Measurements from ENCODE around the gene PLCH2. TPM values are rescaled to one million over a fixed set of nuclear protein-coding genes. Genes with fewer than 3 reads are reported as not detected.
A peak's percentile ranks its signal among the peaks of the same experiment; 100 is the strongest.

The PLCH2 gene
- total and polyA plus RNA-seq, 9 of the 15 experiments (the other 6 are each of a cell fraction or from before 2014, with no cell fraction given): 0.16 TPM; not detected in 8

DNA sequence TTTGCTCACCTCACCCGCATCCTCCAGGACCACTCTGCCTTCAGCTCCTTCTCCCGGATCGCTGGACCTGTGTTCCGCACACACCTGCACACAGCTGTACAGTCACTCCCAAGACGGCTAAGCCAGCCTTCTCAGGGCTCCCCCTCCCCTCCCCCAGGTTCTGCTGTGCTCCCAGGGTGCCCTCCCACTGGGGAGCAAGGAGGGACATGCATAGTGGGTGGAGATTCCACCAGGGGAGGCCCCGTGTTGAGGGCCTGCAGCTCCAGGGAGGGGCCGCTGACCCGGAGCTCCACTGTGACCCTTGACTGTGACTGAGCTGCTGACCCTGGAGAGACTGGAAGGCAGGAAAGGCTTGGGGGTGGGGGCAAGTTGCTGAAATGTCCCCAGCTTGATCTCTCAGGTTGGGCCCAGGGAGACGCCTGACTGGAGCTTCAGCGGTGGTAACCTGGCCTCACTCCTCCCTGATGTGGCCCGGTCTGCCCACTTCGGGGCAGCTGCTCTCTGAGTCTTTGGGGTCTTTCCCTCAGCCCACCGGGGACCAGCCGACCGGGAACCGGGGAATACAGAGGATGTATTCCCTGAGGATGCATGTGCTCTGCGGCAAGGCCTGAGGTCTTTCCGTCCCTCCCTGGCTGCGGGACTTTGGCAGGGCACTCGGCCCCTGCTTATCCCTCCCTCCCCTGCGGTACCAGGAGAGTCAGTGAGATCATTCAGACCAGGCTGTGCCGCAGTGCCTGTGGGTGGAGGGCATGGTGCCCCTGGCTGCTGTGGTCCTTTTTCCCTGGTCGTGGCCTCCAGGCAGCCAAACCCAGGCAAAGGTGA lies 28.6 kb upstream of the PLCH2 start:
- H3K9me1 ChIP-seq (ENCODE audit: control insufficient read depth, insufficient read depth, low read length): no peaks in the 10 kb centered on the region
- no peak overlapping the region for H3K27ac ChIP-seq (ENCODE audit: extremely low read depth, low read depth, low read length)
- FAIRE-seq: no peak
- peaks cover 0 to 61% of the 10 kb centered on the region in 2 experiments; a peak in 3 of 5 replicates for H3K4me1 ChIP-seq (replicated peaks in 1 of 2; ENCODE audit: control insufficient read depth in 2 of 2, insufficient read depth in 2 of 2, low read length in 2 of 2)
- in situ Hi-C loops (cut with MboI) (no loop called here), intact Hi-C loops (cut with micrococcal nuclease) (no loop called here)
- no peak overlapping the region for H3K4me2 ChIP-seq (ENCODE audit: insufficient read depth, low read length)
- 17% methylated on average over 22 of the region's 23 CpGs for WGBS (ENCODE audit: insufficient coverage, low coverage, missing lambda C conversion rate)
- no peaks in the 10 kb centered on the region for H3K9me3 ChIP-seq (replicated peaks; ENCODE audit: control insufficient read depth, insufficient read depth, low read depth, low read length)
- POLR2A ChIA-PET: interaction anchor here (0.6 to 2.0 kb wide), 5 partner anchors 9 to 48 kb away, joined by 3 to 10 read pairs (median 3); no protein-coding TSS in a partner anchor
- H3K79me2 ChIP-seq (ENCODE audit: control insufficient read depth, insufficient read depth, low read length): no peaks in the 10 kb centered on the region
- peak; percentile 10 for ATAC-seq
- H3K4me3 ChIP-seq: no peak overlapping the region
- peak in 2 of 4 experiments; percentile 47 to 53 for DNase-seq (ENCODE audit: extremely low read depth in 1 of 4, low spot score in 3 of 4)
- H4K20me1 ChIP-seq (replicated peaks; ENCODE audit: control insufficient read depth, insufficient read depth, low read length): peaks cover 14% of the 10 kb centered on the region
- no peak overlapping the region; a peak in 1 of 4 replicates for H3K9ac ChIP-seq (ENCODE audit: insufficient read depth in 1 of 2, low read depth in 2 of 2, low read length in 2 of 2)
- CTCF ChIA-PET (ENCODE audit: low intra/inter-chr PET ratio): no interaction called here
- H2AFZ ChIP-seq (ENCODE audit: low read depth, low read length): no peak overlapping the region
- TF ChIP-seq CXXC5 (CRISPR knock-in tag; IDR thresholded peaks at IDR 0.05): no peak
- TF ChIP-seq, protein P1, sequence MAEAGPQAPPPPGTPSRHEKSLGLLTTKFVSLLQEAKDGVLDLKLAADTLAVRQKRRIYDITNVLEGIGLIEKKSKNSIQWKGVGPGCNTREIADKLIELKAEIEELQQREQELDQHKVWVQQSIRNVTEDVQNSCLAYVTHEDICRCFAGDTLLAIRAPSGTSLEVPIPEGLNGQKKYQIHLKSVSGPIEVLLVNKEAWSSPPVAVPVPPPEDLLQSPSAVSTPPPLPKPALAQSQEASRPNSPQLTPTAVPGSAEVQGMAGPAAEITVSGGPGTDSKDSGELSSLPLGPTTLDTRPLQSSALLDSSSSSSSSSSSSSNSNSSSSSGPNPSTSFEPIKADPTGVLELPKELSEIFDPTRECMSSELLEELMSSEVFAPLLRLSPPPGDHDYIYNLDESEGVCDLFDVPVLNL (CRISPR knock-in tag; IDR thresholded peaks at IDR 0.05; ENCODE audit: low read depth): no peak
- TF ChIP-seq RAD21 (CRISPR knock-in tag; conservative IDR thresholded peaks at IDR 0.05 in 1 of 2, IDR thresholded peaks at IDR 0.05 in 1 of 2): no peak
- no peak for TF ChIP-seq HDAC1 (IDR thresholded peaks at IDR 0.05)
- no peak for TF ChIP-seq GATA2 (CRISPR knock-in tag; IDR thresholded peaks at IDR 0.05)
- no peak for TF ChIP-seq JUNB (CRISPR knock-in tag; conservative IDR thresholded peaks at IDR 0.05)
- TF ChIP-seq GTF2E2 (tag; IDR thresholded peaks at IDR 0.05): no peak
- no peak for TF ChIP-seq BHLHE40 (IDR thresholded peaks at IDR 0.05; ENCODE audit: low read length)
- TF ChIP-seq EGR1 (conservative IDR thresholded peaks at IDR 0.05): no peak
- no peak for TF ChIP-seq HEY1 (CRISPR knock-in tag; IDR thresholded peaks at IDR 0.05; ENCODE audit: borderline replicate concordance)
- peaks cover 16 to 70% of the 10 kb centered on the region in 2 experiments; a peak in 4 of 5 replicates for H3K27me3 ChIP-seq (ENCODE audit: control insufficient read depth in 2 of 2, insufficient read depth in 2 of 2, low read length in 2 of 2)
- no TSS peak for BruUV-seq (replicated peaks)
- H3K36me3 ChIP-seq (ENCODE audit: control insufficient read depth, insufficient read depth, low read length): no peaks in the 10 kb centered on the region
